Mammary epithelial cell (primary cell): ENCODE data around the gene CXorf49.
"Not testable (repeated sequence)": the region's sequence is repeated elsewhere in the genome, so short reads cannot be mapped to it uniquely, and the experiment has no call there.

Source experiments
- EZH2 ChIP-seq: IDR thresholded peaks from 2 replicates; pipeline ENCODE4 v1.6.1; 2012; ENCODE audit warnings: low read length, inconsistent platforms, borderline replicate concordance
- TF ChIP-seq, protein P1 (sequence below), 2 donors: IDR thresholded peaks in 1 of 2; conservative IDR thresholded peaks in 1 of 2; 2 replicates each; pipeline ENCODE4 v1.5.1; 2011 to 2012; ENCODE audit warnings: inconsistent platforms in 2 of 2, low read length in 2 of 2, mild to moderate bottlenecking in 2 of 2, control low read depth in 1 of 2, low read depth in 1 of 2; ENCODE audit not compliant: insufficient read depth in 1 of 2; ENCODE audit errors: extremely low read depth in 1 of 2

- TF ChIP-seq, protein P1, sequence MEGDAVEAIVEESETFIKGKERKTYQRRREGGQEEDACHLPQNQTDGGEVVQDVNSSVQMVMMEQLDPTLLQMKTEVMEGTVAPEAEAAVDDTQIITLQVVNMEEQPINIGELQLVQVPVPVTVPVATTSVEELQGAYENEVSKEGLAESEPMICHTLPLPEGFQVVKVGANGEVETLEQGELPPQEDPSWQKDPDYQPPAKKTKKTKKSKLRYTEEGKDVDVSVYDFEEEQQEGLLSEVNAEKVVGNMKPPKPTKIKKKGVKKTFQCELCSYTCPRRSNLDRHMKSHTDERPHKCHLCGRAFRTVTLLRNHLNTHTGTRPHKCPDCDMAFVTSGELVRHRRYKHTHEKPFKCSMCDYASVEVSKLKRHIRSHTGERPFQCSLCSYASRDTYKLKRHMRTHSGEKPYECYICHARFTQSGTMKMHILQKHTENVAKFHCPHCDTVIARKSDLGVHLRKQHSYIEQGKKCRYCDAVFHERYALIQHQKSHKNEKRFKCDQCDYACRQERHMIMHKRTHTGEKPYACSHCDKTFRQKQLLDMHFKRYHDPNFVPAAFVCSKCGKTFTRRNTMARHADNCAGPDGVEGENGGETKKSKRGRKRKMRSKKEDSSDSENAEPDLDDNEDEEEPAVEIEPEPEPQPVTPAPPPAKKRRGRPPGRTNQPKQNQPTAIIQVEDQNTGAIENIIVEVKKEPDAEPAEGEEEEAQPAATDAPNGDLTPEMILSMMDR (conservative IDR thresholded peaks at IDR 0.05 in 1 of 2, IDR thresholded peaks at IDR 0.05 in 1 of 2; ENCODE audit: extremely low read depth in 1 of 2, insufficient read depth in 1 of 2, low read depth in 1 of 2, low read length in 2 of 2) = not testable (repeated sequence)
- TF ChIP-seq EZH2 = not testable (repeated sequence)
These were observed 4.0 kb downstream of the CXorf49 start for GRCh38 chrX:71714064-71714463.
